Epidermal melanocyte (primary cell): Measurements from ENCODE around the gene BAD.
"Not testable (repeated sequence)": the region's sequence is repeated elsewhere in the genome, so short reads cannot be mapped to it uniquely, and the experiment has no call there.

Experiments used
- DNase-seq: peaks from one replicate; pipeline ENCODE4 v3.0.0; 2011; ENCODE audit warnings: low spot score; ENCODE audit not compliant: insufficient read length

BAD gene

DNA sequence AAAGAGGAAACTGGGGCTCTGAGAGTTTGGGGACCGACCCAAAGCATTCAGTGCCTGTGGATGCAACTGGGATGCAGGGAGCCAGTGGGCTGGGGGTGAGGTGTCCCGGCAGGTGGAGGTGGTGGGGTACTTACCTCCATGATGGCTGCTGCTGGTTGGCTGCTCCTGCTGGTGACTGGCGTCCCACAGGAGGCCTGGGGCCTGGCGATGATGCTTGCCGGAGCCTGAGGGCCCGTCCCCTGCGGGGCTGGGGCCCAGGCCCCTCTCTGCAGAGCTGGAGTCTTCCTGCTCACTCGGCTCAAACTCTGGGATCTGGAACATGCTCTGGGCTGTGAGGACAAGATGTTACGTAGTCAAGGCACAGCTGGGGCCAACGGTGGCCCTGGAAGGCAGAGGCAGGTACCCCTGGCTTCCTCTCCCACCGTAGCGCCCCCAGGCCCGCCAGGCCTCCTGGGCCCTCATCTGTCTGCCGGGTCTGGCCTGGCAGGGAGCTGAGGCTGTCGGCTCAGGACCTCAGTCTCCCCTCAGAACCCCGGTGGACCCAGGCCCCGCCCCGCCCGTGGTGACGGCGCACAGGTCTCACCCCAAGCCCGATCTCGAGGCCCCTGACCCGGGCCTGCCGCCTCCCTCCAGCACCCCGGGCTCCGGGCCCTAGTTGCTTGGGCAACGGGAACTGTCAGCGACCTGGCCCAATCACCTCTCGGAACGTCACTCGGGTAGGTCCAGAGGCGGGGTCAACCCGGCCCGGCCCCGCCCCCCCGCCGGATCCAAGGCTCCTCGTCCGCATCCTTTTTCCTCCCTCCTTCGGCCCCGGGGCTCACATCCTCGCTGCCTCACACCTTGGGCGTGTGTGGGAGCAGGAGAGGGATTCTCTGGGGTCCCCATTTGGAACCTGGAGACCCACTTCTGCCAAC, at the start of gene BAD:
Gene BAD, minus strand, starts transcription at position 618 of the 914 bp plus-strand sequence. Its CDS starts 297 bp downstream, at position 321.
- DNase-seq = peak; percentile 99

- DNase-seq = no peak
Measured at GRCh38 chr11:64333556-64333955, 49.1 kb upstream of the BAD start.

GRCh38 chr11:64331569-64332371, 47.3 kb upstream of the BAD start:
- DNase-seq = no peak

DNA sequence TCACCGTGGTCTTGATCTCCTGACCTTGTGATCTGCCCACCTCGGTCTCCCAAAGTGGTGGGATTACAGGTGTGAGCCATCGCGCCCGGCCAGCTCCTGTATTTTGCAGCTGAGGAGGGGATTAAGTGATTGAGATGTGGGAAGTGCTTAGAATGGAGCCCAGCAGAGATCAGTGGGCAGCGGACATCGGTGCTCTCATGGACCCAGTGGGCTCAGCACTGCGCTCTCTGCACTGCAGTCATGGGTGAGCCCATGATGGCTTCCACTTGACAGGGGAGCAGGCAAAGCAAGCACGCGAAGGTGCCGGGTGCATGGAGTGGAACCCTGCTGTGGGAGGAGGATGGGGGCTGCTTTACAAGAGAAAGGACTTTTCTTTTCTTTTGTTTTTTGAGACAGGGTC, 46.4 kb upstream of the BAD start:
- no peak for DNase-seq

DNA sequence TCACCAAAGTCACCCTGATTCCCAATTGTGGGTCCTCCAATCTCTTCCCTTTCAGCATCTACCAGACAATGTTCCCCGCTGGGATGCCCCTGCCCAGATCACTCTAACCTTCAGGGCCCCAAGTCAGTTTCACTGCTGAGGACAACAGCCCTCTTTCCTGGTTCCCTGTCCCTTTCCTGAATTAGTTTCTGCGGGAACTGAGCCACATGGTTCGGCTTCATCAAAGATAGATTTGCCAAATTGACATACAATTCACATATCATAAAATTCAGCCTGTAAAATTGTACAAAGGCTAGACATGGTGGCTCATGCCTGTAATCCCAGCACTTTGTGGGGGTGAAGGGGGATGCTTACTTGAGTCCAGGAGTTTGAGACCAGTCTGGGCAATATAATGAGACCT, 43.5 kb upstream of the BAD start:
- no peak for DNase-seq

GRCh38 chr11:64327375-64327774, 42.9 kb upstream of the BAD start:
- no peak for DNase-seq

GRCh38 chr11:64324692-64325469, 40.4 kb upstream of the BAD start:
- DNase-seq = no peak

DNA sequence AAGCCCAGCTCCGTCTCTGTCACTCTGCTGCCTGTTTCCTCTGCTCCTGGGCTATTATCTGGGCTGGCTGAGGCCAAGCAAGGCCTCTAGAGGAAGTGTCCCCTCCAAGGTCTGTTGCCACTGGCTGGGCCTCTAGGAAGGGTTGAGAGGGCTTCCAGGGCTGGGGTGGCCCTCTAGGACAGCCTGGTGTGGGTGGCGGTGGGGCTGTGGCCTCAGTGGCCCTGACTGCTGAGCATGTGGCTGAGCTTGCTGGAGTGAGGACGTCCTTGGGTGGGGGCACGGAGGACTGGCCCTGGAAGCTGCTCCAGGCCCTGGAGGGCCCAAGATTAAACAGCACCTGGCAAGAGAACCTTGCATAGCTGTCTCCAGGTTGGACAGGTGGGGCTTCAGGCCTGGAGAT, 39.5 kb upstream of the BAD start:
- not testable (repeated sequence) for DNase-seq

DNA sequence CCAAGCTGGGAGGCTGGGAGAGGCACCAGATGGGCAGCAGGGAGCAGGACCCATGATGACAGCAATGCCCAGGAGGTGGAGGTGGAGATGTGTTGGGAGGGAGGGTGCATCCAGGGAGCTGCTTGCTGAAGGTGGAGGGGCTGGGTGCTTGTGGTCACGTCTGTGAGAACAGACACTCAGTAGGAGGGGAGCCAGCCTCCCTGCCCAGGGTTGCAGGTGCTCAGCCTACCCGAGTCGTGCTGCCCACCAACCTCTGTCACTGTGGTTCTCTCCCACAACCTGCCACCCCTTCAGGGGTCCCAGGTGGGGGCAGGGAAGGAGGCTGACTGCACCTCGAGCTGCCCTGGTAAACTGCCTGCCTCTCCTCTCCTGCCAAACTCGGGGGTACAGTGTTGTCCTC, 38.9 kb upstream of the BAD start:
- DNase-seq = no peak

DNA sequence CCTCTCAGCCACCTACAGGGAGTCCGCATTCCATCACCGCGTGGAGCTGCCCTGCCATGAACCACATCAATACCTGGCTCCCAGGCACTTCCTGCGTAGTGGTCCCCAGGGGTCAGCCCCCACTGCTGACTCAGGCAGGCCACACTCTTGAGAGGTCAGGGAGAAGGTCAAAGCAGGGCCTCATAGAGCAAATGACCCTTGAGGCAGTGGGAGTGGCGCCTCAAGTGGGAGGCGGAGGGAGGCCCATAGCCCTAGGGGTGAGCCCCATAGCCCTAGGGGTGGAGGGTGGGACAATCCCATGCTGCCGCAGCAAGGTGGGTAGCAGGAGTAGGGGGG, 38.4 kb upstream of the BAD start:
- no peak for DNase-seq

DNA sequence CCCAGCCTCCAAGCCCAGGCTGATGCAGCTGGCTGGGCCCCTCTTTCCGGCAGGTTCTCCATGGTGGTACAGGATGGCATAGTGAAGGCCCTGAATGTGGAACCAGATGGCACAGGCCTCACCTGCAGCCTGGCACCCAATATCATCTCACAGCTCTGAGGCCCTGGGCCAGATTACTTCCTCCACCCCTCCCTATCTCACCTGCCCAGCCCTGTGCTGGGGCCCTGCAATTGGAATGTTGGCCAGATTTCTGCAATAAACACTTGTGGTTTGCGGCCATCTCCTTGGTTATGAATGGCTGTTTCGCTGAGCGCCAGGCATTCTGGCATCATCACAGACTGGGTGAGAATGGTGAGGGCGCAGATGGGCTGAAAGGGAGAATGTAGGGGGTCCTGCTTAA, 37.1 kb upstream of the BAD start:
- DNase-seq = no peak

DNA sequence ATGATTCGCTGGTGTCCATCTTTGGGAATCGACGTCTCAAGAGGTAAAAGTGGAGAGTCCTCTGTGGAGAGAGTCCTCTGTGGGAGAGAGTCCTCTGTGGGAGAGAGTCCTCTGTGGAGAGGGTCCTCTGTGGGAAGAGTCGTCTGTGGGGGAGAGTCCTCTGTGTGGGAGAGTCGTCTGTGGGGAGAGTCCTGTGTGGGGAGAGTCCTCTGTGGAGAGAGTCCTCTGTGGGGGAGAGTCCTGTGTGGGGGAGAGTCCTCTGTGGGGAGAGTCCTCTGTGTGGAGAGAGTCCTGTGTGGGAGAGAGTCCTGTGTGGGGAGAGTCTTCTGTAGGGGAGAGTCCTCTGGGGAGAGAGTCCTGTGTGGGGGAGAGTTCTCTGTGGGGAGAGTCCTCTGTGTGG, 36.6 kb upstream of the BAD start:
- DNase-seq = no peak

DNA sequence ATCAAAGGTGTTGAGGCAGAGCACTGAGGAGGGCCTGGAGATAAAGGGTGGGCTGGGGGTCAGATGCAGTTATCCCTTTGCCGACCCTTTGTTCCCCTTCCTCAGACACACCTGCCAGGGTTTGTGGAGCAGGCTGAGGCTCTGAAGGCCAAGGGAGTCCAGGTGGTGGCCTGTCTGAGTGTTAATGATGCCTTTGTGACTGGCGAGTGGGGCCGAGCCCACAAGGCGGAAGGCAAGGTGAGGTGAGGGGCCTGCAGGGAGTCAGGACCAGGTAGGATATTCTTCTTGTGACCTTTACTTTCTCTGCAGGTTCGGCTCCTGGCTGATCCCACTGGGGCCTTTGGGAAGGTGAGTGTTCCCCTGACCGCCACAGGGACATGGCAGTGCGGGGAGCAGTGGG, 36.1 kb upstream of the BAD start:
- no peak for DNase-seq

DNA sequence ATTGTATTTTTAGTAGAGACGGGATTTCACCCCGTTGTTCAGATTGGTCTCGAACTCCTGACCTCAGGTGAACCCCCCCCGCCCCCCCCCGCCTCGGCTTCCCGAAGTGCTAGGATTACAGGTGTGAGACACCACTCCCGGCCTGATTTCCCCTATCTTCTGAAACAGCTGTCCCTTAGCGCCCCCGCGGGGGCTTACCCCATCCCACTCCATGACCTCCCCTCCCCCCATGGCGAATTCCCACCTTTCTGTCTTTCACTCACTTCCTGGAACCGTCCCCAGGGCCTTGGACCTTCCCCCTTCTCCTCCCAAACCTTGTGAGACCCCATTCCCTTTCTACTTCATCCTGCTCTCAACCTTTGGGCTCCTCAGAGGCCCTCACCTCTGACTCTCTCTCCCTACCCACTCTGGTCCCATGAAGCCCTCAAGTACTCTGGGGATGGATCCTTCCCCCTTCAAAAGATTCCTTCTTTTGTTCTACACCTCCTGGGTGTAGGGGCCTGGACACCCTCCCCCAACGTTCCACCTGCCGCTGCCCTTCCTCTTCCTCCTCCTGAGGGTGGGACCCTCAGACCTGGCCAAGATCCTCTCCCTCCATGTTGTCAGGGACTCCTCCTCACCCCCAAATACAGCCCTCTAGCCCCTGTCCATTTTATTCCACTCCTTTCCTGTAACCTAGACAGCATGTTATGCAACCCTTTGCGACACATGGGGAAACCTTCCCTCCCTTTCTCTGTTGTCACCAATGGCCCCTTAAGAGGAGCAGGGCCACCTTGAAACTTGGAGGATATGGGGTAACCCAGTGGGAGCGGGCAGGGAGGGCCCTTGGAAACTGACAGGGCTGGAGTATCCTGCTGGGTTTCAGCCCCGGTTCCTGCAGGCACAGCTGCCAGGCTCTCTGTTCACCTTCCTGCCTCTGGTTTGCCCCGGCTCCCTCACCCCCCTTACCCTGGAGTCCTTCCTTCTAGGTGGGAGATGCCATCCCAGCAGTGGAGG, 34.6 kb upstream of the BAD start:
- no peak for DNase-seq

- peak; percentile 96 for DNase-seq
Measured at GRCh38 chr11:64317961-64318765, 33.7 kb upstream of the BAD start, which contains the start of gene PRDX5. PRDX5 (plus strand) TSS chr11:64318121; CDS start chr11:64318216, 95 bp downstream.

DNA sequence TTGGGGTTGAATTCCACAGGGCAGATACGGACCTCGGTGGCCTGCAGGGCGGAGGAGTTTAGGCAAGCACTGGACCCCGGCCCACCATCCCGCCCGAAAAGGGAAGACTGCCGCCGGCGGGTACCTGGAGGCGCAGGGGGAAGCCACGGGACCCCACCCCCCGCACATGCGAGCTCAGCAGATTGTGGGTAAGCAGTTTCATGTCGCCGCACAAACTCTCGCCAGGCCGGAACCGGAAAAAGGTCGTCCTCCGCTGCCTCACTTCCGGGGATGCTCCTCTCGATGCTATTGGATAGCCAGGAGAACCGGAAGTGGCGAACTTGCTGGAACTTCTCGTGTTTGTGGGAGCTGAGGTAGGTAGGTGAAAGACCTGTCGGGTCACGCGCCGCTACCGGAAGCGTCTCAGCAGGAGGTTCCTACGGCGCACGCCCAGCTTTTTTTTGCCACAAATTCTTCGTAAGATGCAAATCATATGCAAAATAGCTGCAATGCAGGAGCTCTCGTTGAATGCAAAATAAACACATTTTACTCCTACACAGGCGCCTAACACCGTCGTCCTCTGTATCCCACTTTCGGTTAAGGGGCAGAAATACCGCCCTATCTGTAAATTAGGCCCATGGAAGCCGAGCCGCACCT, 33.0 kb upstream of the BAD start, which contains the start of gene TRMT112:
Gene TRMT112, minus strand, starts transcription at position 235 of the 636 bp plus-strand sequence. Its CDS starts 33 bp downstream, at position 202.
- peak; percentile 98 for DNase-seq

DNA sequence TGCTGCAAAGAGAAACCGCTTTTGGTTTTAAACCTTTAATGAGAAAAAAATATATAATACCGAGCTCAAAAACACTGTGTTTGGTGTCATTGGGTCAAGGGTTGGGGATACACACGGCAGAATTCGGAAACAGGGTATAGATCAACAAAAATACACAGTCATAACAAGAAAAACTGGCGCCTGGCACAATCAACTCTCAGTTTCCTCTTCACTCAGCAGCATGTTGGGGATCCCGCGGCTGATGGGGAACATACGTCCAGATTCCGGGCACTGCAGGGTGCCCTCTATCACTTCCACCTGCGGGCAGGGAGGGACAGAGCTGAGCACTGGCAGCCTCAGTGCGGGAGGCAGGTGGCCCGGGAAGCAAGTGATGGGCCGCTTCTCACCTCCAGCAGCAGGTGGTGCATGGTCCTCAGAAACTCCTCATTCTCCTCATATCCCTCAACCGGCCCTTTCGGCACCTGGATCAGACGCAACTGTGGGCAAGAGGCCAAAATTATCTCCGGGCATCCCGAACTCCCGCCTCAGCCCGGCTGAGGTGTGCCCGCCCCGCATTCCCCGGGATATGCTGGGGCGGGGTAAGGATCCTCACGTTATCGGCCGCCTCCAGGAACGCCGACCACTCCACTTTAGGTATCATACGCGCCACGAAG, 32.3 kb upstream of the BAD start:
- DNase-seq = no peak
